Smooth muscle cell (in vitro differentiated cells): Measurements from ENCODE around the gene RHOB. TPM values are rescaled to one million over a fixed set of nuclear protein-coding genes. Genes with fewer than 3 reads are reported as not detected.

Experiments
- DNase-seq: peaks from one replicate; lab custom pipeline; 2025; ENCODE audit not compliant: unreplicated experiment; lab: John Stamatoyannopoulos, UW
- H2AFZ ChIP-seq: fragments of 200-600 bp; sonication (generic); 2 replicates; pipeline ENCODE4 v1.6.0; 2016; ENCODE audit warnings: antibody characterized with exemption, low read depth, mild to moderate bottlenecking
- H3F3A ChIP-seq: fragments of 200-600 bp; sonication (generic); 2 replicates; pipeline ENCODE4 v1.6.0; 2017; ENCODE audit warnings: antibody characterized with exemption, low read depth
- H3K27ac ChIP-seq: fragments of 200-600 bp; sonication (generic); 2 replicates; pipeline ENCODE4 v1.5.1; 2016; ENCODE audit warnings: low read depth, mild to moderate bottlenecking
- H3K27me3 ChIP-seq: fragments of 200-600 bp; sonication (generic); 2 replicates; pipeline ENCODE4 v1.6.1; 2016; ENCODE audit warnings: low read depth, mild to moderate bottlenecking
- H3K36me3 ChIP-seq: fragments of 200-600 bp; sonication (generic); 2 replicates; pipeline ENCODE4 v1.5.1; 2016; ENCODE audit warnings: low read depth
- H3K4me1 ChIP-seq: fragments of 200-600 bp; sonication (generic); 2 replicates; pipeline ENCODE4 v1.5.1; 2016; ENCODE audit warnings: low read depth
- H3K4me2 ChIP-seq: fragments of 200-600 bp; sonication (generic); 2 replicates; pipeline ENCODE4 v1.6.0; 2016; ENCODE audit warnings: mild to moderate bottlenecking
- H3K4me3 ChIP-seq: fragments of 200-600 bp; sonication (generic); 2 replicates; pipeline ENCODE4 v1.5.1; 2016; ENCODE audit warnings: mild to moderate bottlenecking
- H3K79me2 ChIP-seq: fragments of 200-600 bp; sonication (generic); 2 replicates; pipeline ENCODE4 v1.6.0; 2016; ENCODE audit warnings: low read depth, mild to moderate bottlenecking
- H3K9ac ChIP-seq: fragments of 200-600 bp; sonication (generic); 2 replicates; pipeline ENCODE4 v1.6.0; 2016; ENCODE audit warnings: low read depth
- H3K9me3 ChIP-seq: fragments of 200-600 bp; sonication (generic); replicated peaks from 2 replicates; pipeline ENCODE4 v1.5.1; 2016; ENCODE audit warnings: low read depth
- H4K20me1 ChIP-seq: fragments of 200-600 bp; sonication (generic); 2 replicates; pipeline ENCODE4 v1.6.0; 2016; ENCODE audit warnings: low read depth
- WGBS: methylation state at CpG from one replicate; pipeline ENCODE4 v1.1.7; 2016; ENCODE audit warnings: low lambda C conversion rate; 5-methylcytosine and 5-hydroxymethylcytosine counted together
- polyA plus RNA-seq: library from polyadenylated mRNA; unstranded; fragments of >200 nt; fragmentation: Nextera tagmentation; extraction: Ambion mirVana; gene quantifications from 2 replicates; pipeline ENCODE4 v1.2.1, GENCODE V29; 2016
- total RNA-seq: library from RNA; depleted of rRNA; stranded (reverse); fragments of >200 nt; gene quantifications from 2 replicates; pipeline ENCODE4 v1.2.3, GENCODE V29; 2014
- TF ChIP-seq, protein P1 (sequence below): fragments of 200-600 bp; sonication (generic); IDR thresholded peaks from 2 replicates; pipeline ENCODE4 v1.5.1; 2017; ENCODE audit warnings: borderline replicate concordance, mild to moderate bottlenecking, antibody characterized with exemption; ENCODE audit not compliant: insufficient read depth, poor library complexity, severe bottlenecking

Gene RHOB
- total and polyA plus RNA-seq, 2 experiments from 2014 or later, result 75.9 to 218 TPM

DNA sequence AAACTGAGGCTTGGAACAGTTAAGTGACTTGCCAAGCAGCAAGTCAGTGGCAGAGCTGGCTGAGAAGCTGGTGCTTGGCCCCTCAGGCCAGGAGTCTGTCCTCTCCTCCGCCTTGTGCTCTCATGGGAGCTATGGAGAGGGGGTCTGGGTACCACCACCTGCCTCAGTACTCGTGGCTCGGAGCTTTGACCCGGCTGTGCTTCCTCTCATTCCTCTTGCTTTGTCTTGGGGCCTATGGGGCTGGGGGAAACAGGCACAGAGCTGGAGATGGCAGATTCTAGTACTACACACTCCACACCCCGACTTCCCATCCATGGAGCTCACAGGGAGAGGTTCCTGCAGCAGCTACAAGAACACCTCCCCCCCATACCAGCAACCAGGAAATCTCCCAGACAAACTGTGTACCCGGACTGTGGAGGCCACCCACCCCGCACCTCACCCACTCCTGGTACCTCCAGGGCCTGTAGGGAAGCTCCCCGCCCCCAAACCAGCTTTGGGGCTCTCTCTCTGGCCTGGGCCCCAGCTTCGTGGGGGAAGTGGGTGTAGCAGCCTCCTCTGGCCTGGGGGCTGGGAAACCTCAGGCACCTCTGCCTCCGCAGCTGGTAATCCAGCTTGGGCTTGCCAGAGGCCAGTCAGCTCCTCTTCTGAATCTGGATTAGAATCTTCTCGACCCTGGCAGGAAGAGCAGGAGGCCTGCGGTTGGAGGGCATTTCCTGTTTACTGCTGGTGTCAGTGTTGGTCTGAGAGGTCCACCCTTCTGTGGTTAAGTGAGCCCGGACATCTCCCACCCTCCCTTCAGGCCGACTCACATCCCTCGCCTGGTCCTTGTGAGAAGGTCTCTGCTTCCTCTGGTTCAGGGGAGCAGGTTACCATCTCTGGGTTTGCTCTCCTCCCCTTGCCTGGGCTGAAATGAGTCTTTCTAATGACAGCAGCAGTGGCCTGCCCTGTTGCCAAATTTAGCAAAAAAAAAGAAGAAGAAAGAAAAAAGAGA is 22.3 kb upstream of the RHOB start:
- H3K4me2 ChIP-seq, result peak overlapping the region; percentile 45
- 35% methylated on average over 15 of the region's 15 CpGs for WGBS
- peaks cover 6% of the 10 kb centered on the region for H3K4me1 ChIP-seq
- peaks cover 9% of the 10 kb centered on the region for H3F3A ChIP-seq
- H4K20me1 ChIP-seq, result no peaks in the 10 kb centered on the region
- no peak for DNase-seq
- no peaks in the 10 kb centered on the region for H3K9me3 ChIP-seq
- TF ChIP-seq, protein P1, sequence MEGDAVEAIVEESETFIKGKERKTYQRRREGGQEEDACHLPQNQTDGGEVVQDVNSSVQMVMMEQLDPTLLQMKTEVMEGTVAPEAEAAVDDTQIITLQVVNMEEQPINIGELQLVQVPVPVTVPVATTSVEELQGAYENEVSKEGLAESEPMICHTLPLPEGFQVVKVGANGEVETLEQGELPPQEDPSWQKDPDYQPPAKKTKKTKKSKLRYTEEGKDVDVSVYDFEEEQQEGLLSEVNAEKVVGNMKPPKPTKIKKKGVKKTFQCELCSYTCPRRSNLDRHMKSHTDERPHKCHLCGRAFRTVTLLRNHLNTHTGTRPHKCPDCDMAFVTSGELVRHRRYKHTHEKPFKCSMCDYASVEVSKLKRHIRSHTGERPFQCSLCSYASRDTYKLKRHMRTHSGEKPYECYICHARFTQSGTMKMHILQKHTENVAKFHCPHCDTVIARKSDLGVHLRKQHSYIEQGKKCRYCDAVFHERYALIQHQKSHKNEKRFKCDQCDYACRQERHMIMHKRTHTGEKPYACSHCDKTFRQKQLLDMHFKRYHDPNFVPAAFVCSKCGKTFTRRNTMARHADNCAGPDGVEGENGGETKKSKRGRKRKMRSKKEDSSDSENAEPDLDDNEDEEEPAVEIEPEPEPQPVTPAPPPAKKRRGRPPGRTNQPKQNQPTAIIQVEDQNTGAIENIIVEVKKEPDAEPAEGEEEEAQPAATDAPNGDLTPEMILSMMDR, result no peak
- peak overlapping the region; percentile 69 for H3K27ac ChIP-seq
- no peak overlapping the region for H3K9ac ChIP-seq
- H3K79me2 ChIP-seq, result no peaks in the 10 kb centered on the region
- H3K4me3 ChIP-seq, result no peak overlapping the region
- no peaks in the 10 kb centered on the region for H3K36me3 ChIP-seq
- no peak overlapping the region for H2AFZ ChIP-seq
- H3K27me3 ChIP-seq, result no peaks in the 10 kb centered on the region

DNA sequence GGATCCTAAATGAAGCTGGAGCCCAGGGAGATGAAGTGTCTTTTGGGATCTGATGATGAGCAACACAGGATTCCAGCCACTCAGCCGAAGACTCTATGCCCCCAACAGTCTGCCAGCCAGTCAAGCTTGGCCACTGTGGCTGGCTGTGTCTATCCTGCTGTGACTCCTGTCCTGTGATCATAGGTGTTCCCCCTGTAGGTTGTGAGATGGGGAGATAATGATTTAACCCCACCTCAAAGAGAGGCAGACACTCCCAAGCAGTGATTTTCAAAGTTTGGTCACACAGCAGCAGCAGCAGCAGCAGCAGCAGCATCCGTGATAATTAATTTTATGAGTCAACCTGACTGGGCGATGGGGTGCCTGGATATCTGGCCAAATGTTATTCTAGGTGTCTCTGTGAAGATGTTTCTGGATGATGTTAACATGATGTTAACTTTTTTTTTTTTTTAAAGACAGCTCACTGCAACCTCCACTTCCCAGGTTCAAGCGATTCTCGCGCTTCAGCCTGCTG is 21.4 kb upstream of the RHOB start:
- no peak overlapping the region for H2AFZ ChIP-seq
- 55% methylated on average over 6 of the region's 6 CpGs for WGBS
- no peaks in the 10 kb centered on the region for H3K79me2 ChIP-seq
- H4K20me1 ChIP-seq, result no peaks in the 10 kb centered on the region
- H3K4me3 ChIP-seq, result no peak overlapping the region
- TF ChIP-seq, protein P1, result no peak
- H3K36me3 ChIP-seq, result no peaks in the 10 kb centered on the region
- H3K4me2 ChIP-seq, result peak overlapping the region; percentile 45
- no peak overlapping the region for H3K9ac ChIP-seq
- H3K4me1 ChIP-seq, result peaks cover 6% of the 10 kb centered on the region
- DNase-seq, result no peak
- peaks cover 9% of the 10 kb centered on the region for H3F3A ChIP-seq
- H3K9me3 ChIP-seq, result no peaks in the 10 kb centered on the region
- peak overlapping the region; percentile 69 for H3K27ac ChIP-seq
- H3K27me3 ChIP-seq, result no peaks in the 10 kb centered on the region

DNA sequence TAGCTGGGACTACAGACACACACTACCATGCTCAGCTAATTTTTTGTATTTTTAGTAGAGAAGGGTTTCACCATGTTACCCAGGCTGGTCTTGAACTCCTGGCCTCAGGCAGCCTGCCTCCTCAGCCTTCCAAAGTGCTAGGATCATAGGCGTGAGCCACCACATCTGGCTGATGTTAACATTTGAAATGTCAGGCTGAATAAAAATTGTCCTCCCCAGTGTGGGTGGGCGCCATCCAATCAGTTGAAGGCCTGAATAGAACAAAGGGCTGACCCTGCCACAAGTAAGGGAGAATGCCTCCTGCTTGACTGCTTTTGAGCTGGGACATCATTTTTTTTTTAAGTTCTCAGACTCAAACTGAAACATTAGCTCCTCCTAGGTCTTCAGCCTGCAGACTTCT is 21.0 kb upstream of the RHOB start:
- no peaks in the 10 kb centered on the region for H3K36me3 ChIP-seq
- H3K4me3 ChIP-seq, result no peak overlapping the region
- H3K9ac ChIP-seq, result no peak overlapping the region
- no peaks in the 10 kb centered on the region for H3K9me3 ChIP-seq
- 87% methylated on average over 2 of the region's 2 CpGs for WGBS
- no peak for DNase-seq
- TF ChIP-seq, protein P1, result no peak
- peak overlapping the region; percentile 28 for H3K27ac ChIP-seq
- H3K27me3 ChIP-seq, result no peaks in the 10 kb centered on the region
- H2AFZ ChIP-seq, result no peak overlapping the region
- H4K20me1 ChIP-seq, result no peaks in the 10 kb centered on the region
- H3F3A ChIP-seq, result peaks cover 9% of the 10 kb centered on the region
- peaks cover 6% of the 10 kb centered on the region for H3K4me1 ChIP-seq
- no peaks in the 10 kb centered on the region for H3K79me2 ChIP-seq
- H3K4me2 ChIP-seq, result peak overlapping the region; percentile 45
